ENCODE results near the gene KIAA1755. TPM values are rescaled to one million over a fixed set of nuclear protein-coding genes. Genes with fewer than 3 reads are reported as not detected.

The KIAA1755 gene
- total and polyA plus RNA-seq, 9 of the 15 experiments (the other 6 are each of a cell fraction or from before 2014, with no cell fraction given): not detected

DNA sequence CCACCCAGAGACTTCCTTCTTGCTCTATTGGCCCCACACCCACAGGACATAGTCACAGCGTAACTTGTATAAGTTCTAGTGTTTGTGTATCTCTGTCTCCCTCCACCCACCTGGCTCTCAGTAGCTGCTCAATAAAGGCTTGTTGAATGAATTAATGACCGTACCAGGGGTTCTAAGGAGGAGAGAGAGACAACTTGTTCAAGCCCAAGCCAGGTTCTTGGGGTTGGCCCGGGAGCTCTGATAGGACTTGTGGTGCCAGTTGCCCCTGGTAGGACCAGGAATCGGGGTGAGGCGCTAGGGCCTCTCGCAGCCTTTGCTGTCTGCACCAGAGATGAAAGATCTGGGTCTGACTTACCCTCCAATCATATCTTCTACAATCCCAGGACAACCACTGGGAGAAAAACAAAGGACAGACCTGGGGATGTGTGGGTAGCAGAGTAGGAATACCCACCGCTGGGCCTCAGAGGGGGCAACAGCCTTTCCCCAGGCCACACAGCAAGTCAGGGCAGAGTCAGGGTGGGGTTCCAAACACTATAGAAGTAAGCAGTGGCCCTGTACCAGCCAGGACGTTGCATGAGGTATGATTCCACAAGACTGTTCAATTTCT is 90.2 kb downstream of the KIAA1755 start (continued):
- no peak for TF ChIP-seq ZNF609 (CRISPR knock-in tag; IDR thresholded peaks at IDR 0.05; ENCODE audit: borderline replicate concordance)
- peak; percentile 94 for TF ChIP-seq ZNF3 (CRISPR knock-in tag; IDR thresholded peaks at IDR 0.05)
- TF ChIP-seq PCBP2 (IDR thresholded peaks at IDR 0.05; ENCODE audit: low read depth, low read length, poor library complexity, severe bottlenecking): no peak
- no peak for TF ChIP-seq TSHZ1 (CRISPR knock-in tag; IDR thresholded peaks at IDR 0.05)
- TF ChIP-seq MXI1 (IDR thresholded peaks at IDR 0.05; ENCODE audit: low read depth, low read length): no peak
- peak; percentile 31; the same call in 1 of the 2 replicates for TF ChIP-seq BCOR (IDR thresholded peaks at IDR 0.05)
- no peak for TF ChIP-seq SMAD1 (IDR thresholded peaks at IDR 0.05; ENCODE audit: low read depth, low read length, partially characterized antibody)
- TF ChIP-seq, protein P1, sequence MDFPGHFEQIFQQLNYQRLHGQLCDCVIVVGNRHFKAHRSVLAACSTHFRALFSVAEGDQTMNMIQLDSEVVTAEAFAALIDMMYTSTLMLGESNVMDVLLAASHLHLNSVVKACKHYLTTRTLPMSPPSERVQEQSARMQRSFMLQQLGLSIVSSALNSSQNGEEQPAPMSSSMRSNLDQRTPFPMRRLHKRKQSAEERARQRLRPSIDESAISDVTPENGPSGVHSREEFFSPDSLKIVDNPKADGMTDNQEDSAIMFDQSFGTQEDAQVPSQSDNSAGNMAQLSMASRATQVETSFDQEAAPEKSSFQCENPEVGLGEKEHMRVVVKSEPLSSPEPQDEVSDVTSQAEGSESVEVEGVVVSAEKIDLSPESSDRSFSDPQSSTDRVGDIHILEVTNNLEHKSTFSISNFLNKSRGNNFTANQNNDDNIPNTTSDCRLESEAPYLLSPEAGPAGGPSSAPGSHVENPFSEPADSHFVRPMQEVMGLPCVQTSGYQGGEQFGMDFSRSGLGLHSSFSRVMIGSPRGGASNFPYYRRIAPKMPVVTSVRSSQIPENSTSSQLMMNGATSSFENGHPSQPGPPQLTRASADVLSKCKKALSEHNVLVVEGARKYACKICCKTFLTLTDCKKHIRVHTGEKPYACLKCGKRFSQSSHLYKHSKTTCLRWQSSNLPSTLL (IDR thresholded peaks at IDR 0.05): no peak
- TF ChIP-seq CBFA2T3 (IDR thresholded peaks at IDR 0.05): no peak
- no peak for TF ChIP-seq ZNF398 (CRISPR knock-in tag; IDR thresholded peaks at IDR 0.05)
- no peak for TF ChIP-seq NR1H2 (CRISPR knock-in tag; IDR thresholded peaks at IDR 0.05)
- TF ChIP-seq FOXJ3 (CRISPR knock-in tag; IDR thresholded peaks at IDR 0.05): no peak
- TF ChIP-seq ARID1B (IDR thresholded peaks at IDR 0.05): no peak
- TF ChIP-seq IRF2 (CRISPR knock-in tag; IDR thresholded peaks at IDR 0.05): no peak

Data from K562 (cell line).